ENCODE results near the gene HSD17B1.
"Not testable (repeated sequence)": the region's sequence is repeated elsewhere in the genome, so short reads cannot be mapped to it uniquely, and the experiment has no call there.

HSD17B1 gene

GRCh38 chr17:42540558-42540957 lies 12.2 kb upstream of the HSD17B1 start:
- not testable (repeated sequence) for H2BK12ac ChIP-seq (ENCODE audit: low read length); H2AFZ ChIP-seq (ENCODE audit: insufficient read depth, low read length, poor library complexity); H3K27ac ChIP-seq (ENCODE audit: low read depth, low read length); H3K27me3 ChIP-seq (ENCODE audit: insufficient read depth, low read length); H2BK5ac ChIP-seq (ENCODE audit: low read depth, low read length, poor library complexity); H2BK120ac ChIP-seq (ENCODE audit: insufficient read depth, low read length, poor library complexity); H3K4me3 ChIP-seq (ENCODE audit: low read depth, low read length); H3K9me3 ChIP-seq (ENCODE audit: insufficient read depth, low read depth, low read length); H2AK5ac ChIP-seq (ENCODE audit: low read length); H3K23ac ChIP-seq (ENCODE audit: low read length); H3K18ac ChIP-seq (ENCODE audit: low read length); H3K4ac ChIP-seq (ENCODE audit: low read depth, low read length); H4K12ac ChIP-seq (ENCODE audit: low read depth, low read length); DNase-seq; H3K9ac ChIP-seq (ENCODE audit: low read length); H4K8ac ChIP-seq (ENCODE audit: low read depth, low read length); H3K79me2 ChIP-seq (ENCODE audit: control insufficient read depth, insufficient read depth, low read length, poor library complexity); H4K91ac ChIP-seq (ENCODE audit: low read depth, low read length); H3K14ac ChIP-seq (ENCODE audit: low read length); H3K4me2 ChIP-seq (ENCODE audit: low read length)
- Histone ChIP-seq H3K4me1 (ENCODE audit: control insufficient read depth in 1 of 2, insufficient read depth in 2 of 2, low read length in 2 of 2) (peaks cover 14 to 18% of the 10 kb centered on the region in 2 experiments), H3K36me3 (ENCODE audit: control insufficient read depth in 1 of 2, insufficient read depth in 2 of 2, low read length in 2 of 2) (peaks cover 25 to 29% of the 10 kb centered on the region in 2 experiments), H3K79me1 (ENCODE audit: low read length) (peaks cover 14% of the 10 kb centered on the region)
- no CpG with 5 or more reads among the region's 4 CpGs for WGBS (ENCODE audit: extremely low coverage, insufficient coverage, insufficient read length)

GRCh38 chr17:42541041-42541833 lies 11.5 kb upstream of the HSD17B1 start:
- Histone ChIP-seq H2AFZ (ENCODE audit: insufficient read depth, low read length, poor library complexity) (no peak overlapping the region), H3K4ac (ENCODE audit: low read depth, low read length) (no peak overlapping the region), H3K79me1 (ENCODE audit: low read length) (peaks cover 10% of the 10 kb centered on the region), H3K18ac (ENCODE audit: low read length) (peak overlapping the region; percentile 21), H2BK5ac (ENCODE audit: low read depth, low read length, poor library complexity) (no peak overlapping the region), H3K27ac (ENCODE audit: low read depth, low read length) (peak overlapping the region; percentile 35), H3K4me1 (ENCODE audit: control insufficient read depth in 1 of 2, insufficient read depth in 2 of 2, low read length in 2 of 2) (peaks cover 16 to 17% of the 10 kb centered on the region in 2 experiments), H4K8ac (ENCODE audit: low read depth, low read length) (peak overlapping the region; percentile 41), H3K4me2 (ENCODE audit: low read length) (no peak overlapping the region), H4K12ac (ENCODE audit: low read depth, low read length) (peak overlapping the region; percentile 37), H3K9me3 (ENCODE audit: insufficient read depth, low read depth, low read length) (no peaks in the 10 kb centered on the region), H3K4me3 (ENCODE audit: low read depth, low read length) (no peak overlapping the region), H2BK12ac (ENCODE audit: low read length) (peak overlapping the region; percentile 66), H3K23ac (ENCODE audit: low read length) (no peak overlapping the region), H2AK5ac (ENCODE audit: low read length) (peak overlapping the region; percentile 7), H3K27me3 (ENCODE audit: insufficient read depth, low read length) (no peaks in the 10 kb centered on the region), H3K79me2 (ENCODE audit: control insufficient read depth, insufficient read depth, low read length, poor library complexity) (peaks cover 4% of the 10 kb centered on the region), H3K14ac (ENCODE audit: low read length) (peak overlapping the region; percentile 10), H4K91ac (ENCODE audit: low read depth, low read length) (peak overlapping the region; percentile 53), H2BK120ac (ENCODE audit: insufficient read depth, low read length, poor library complexity) (no peak overlapping the region), H3K36me3 (ENCODE audit: control insufficient read depth in 1 of 2, insufficient read depth in 2 of 2, low read length in 2 of 2) (peaks cover 25 to 29% of the 10 kb centered on the region in 2 experiments), H3K9ac (ENCODE audit: low read length) (no peak overlapping the region)
- WGBS (ENCODE audit: extremely low coverage, insufficient coverage, insufficient read length): no CpG with 5 or more reads among the region's 17 CpGs
- DNase-seq: peak in 1 of 2 donors; percentile 30

- H4K91ac ChIP-seq (ENCODE audit: low read depth, low read length): no peak overlapping the region
- no CpG with 5 or more reads among the region's 39 CpGs for WGBS (ENCODE audit: extremely low coverage, insufficient coverage, insufficient read length)
- H2BK5ac ChIP-seq (ENCODE audit: low read depth, low read length, poor library complexity): no peak overlapping the region
Measured at GRCh38 chr17:42543190-42544079, 9.3 kb upstream of the HSD17B1 start.

GRCh38 chr17:42544874-42545283 lies 7.8 kb upstream of the HSD17B1 start:
- Histone ChIP-seq H2BK120ac (ENCODE audit: insufficient read depth, low read length, poor library complexity) (no peak overlapping the region), H3K79me1 (ENCODE audit: low read length) (peaks cover 6% of the 10 kb centered on the region), H3K14ac (ENCODE audit: low read length) (no peak overlapping the region), H3K4me3 (ENCODE audit: low read depth, low read length) (no peak overlapping the region), H3K4me2 (ENCODE audit: low read length) (no peak overlapping the region), H2BK5ac (ENCODE audit: low read depth, low read length, poor library complexity) (no peak overlapping the region), H3K27ac (ENCODE audit: low read depth, low read length) (no peak overlapping the region), H3K9ac (ENCODE audit: low read length) (no peak overlapping the region), H2BK12ac (ENCODE audit: low read length) (no peak overlapping the region), H3K9me3 (ENCODE audit: insufficient read depth, low read depth, low read length) (no peaks in the 10 kb centered on the region), H3K4me1 (ENCODE audit: control insufficient read depth in 1 of 2, insufficient read depth in 2 of 2, low read length in 2 of 2) (peaks cover 24 to 27% of the 10 kb centered on the region in 2 experiments), H2AK5ac (ENCODE audit: low read length) (no peak overlapping the region), H4K91ac (ENCODE audit: low read depth, low read length) (no peak overlapping the region), H4K8ac (ENCODE audit: low read depth, low read length) (no peak overlapping the region), H2AFZ (ENCODE audit: insufficient read depth, low read length, poor library complexity) (no peak overlapping the region), H3K79me2 (ENCODE audit: control insufficient read depth, insufficient read depth, low read length, poor library complexity) (no peaks in the 10 kb centered on the region), H3K18ac (ENCODE audit: low read length) (no peak overlapping the region), H3K27me3 (ENCODE audit: insufficient read depth, low read length) (no peaks in the 10 kb centered on the region), H3K36me3 (ENCODE audit: control insufficient read depth in 1 of 2, insufficient read depth in 2 of 2, low read length in 2 of 2) (peaks cover 18 to 21% of the 10 kb centered on the region in 2 experiments), H3K4ac (ENCODE audit: low read depth, low read length) (no peak overlapping the region), H4K12ac (ENCODE audit: low read depth, low read length) (no peak overlapping the region), H3K23ac (ENCODE audit: low read length) (no peak overlapping the region)
- DNase-seq: no peak
- no CpG with 5 or more reads among the region's 8 CpGs for WGBS (ENCODE audit: extremely low coverage, insufficient coverage, insufficient read length)

More at GRCh38 chr17:42543190-42544079, 9.3 kb upstream of the HSD17B1 start:
- H3K27me3 ChIP-seq (ENCODE audit: insufficient read depth, low read length): no peaks in the 10 kb centered on the region
- no peak overlapping the region for H4K12ac ChIP-seq (ENCODE audit: low read depth, low read length)
- no peaks in the 10 kb centered on the region for H3K9me3 ChIP-seq (ENCODE audit: insufficient read depth, low read depth, low read length)
- no peak overlapping the region for H3K27ac ChIP-seq (ENCODE audit: low read depth, low read length)
- H3K18ac ChIP-seq (ENCODE audit: low read length): no peak overlapping the region
- no peak overlapping the region for H2AK5ac ChIP-seq (ENCODE audit: low read length)
- H3K4ac ChIP-seq (ENCODE audit: low read depth, low read length): no peak overlapping the region
- H2BK120ac ChIP-seq (ENCODE audit: insufficient read depth, low read length, poor library complexity): no peak overlapping the region
- H4K8ac ChIP-seq (ENCODE audit: low read depth, low read length): no peak overlapping the region
- no peak overlapping the region for H2BK12ac ChIP-seq (ENCODE audit: low read length)
- H3K23ac ChIP-seq (ENCODE audit: low read length): no peak overlapping the region
- H3K4me1 ChIP-seq (ENCODE audit: control insufficient read depth in 1 of 2, insufficient read depth in 2 of 2, low read length in 2 of 2): peaks cover 19 to 21% of the 10 kb centered on the region in 2 experiments
- H3K9ac ChIP-seq (ENCODE audit: low read length): no peak overlapping the region
- H3K4me2 ChIP-seq (ENCODE audit: low read length): no peak overlapping the region
- DNase-seq: peak; percentile 52 to 73
- no peaks in the 10 kb centered on the region for H3K79me2 ChIP-seq (ENCODE audit: control insufficient read depth, insufficient read depth, low read length, poor library complexity)
- peaks cover 6% of the 10 kb centered on the region for H3K79me1 ChIP-seq (ENCODE audit: low read length)
- no peak overlapping the region for H3K4me3 ChIP-seq (ENCODE audit: low read depth, low read length)
- H3K36me3 ChIP-seq (ENCODE audit: control insufficient read depth in 1 of 2, insufficient read depth in 2 of 2, low read length in 2 of 2): peaks cover 23 to 27% of the 10 kb centered on the region in 2 experiments
- H3K14ac ChIP-seq (ENCODE audit: low read length): no peak overlapping the region
- no peak overlapping the region for H2AFZ ChIP-seq (ENCODE audit: insufficient read depth, low read length, poor library complexity)
